K562 (cell line): ENCODE measurements around the gene CCDC106. TPM values are rescaled to one million over a fixed set of nuclear protein-coding genes. Genes with fewer than 3 reads are reported as not detected.

Source experiments
- ATF1 ChIP-seq, 2 experiments: fragments of 450-650 bp in 1 of 2; IDR thresholded peaks; 2 replicates each; pipeline ENCODE4 v1.6.1; 2016; ENCODE audit warnings: missing compliant biosample characterization in 1 of 2, missing genetic modification characterization in 1 of 2
- CBFB ChIP-seq: sonication (generic); formaldehyde crosslinking; IDR thresholded peaks from 2 replicates; pipeline ENCODE4 v1.4.0; 2020; ENCODE audit warnings: mild to moderate bottlenecking, missing genetic modification reagents
- CCAR2 ChIP-seq: fragments of 200-400 bp; formaldehyde crosslinking; IDR thresholded peaks from 2 replicates; pipeline ENCODE4 v1.6.1; 2017; ENCODE audit warnings: mild to moderate bottlenecking, low read depth, low read length
- CHD1 ChIP-seq: fragments of 200-600 bp; sonication (generic); IDR thresholded peaks from one replicate; pipeline ENCODE4 v1.6.1; 2012; ENCODE audit warnings: mild to moderate bottlenecking, moderate library complexity, low read length, inconsistent platforms
- CREBBP ChIP-seq: IDR thresholded peaks from one replicate; pipeline ENCODE4 v1.6.1; 2012; ENCODE audit warnings: low read depth, mild to moderate bottlenecking, control low read depth, inconsistent platforms, low read length
- ELF4 ChIP-seq: fragments of 450-650 bp; formaldehyde crosslinking; IDR thresholded peaks from 2 replicates; pipeline ENCODE4 v1.4.0; 2022; ENCODE audit warnings: missing genetic modification characterization
- FIP1L1 ChIP-seq: fragments of 200-400 bp; formaldehyde crosslinking; IDR thresholded peaks from 2 replicates; pipeline ENCODE4 v1.6.1; 2018; ENCODE audit warnings: mild to moderate bottlenecking, low read depth, low read length; ENCODE audit not compliant: poor library complexity, severe bottlenecking
- FOXK1 ChIP-seq: sonication (generic); formaldehyde crosslinking; IDR thresholded peaks from 2 replicates; pipeline ENCODE4 v1.8.0; 2022; ENCODE audit warnings: missing genetic modification reagents, mild to moderate bottlenecking, borderline replicate concordance
- HDAC2 ChIP-seq: fragments of 450-650 bp; IDR thresholded peaks from 2 replicates; pipeline ENCODE4 v1.6.1; 2016; ENCODE audit warnings: mild to moderate bottlenecking
- MEIS2 ChIP-seq: fragments of 450-650 bp; IDR thresholded peaks from 2 replicates; pipeline ENCODE4 v1.6.1; 2014; ENCODE audit warnings: mild to moderate bottlenecking; ENCODE audit not compliant: partially characterized antibody
- NCOA6 ChIP-seq: fragments of 450-650 bp; IDR thresholded peaks from 2 replicates; pipeline ENCODE4 v1.6.1; 2017; ENCODE audit warnings: mild to moderate bottlenecking
- NR2C2 ChIP-seq, 2 experiments: fragments of 200-800 bp in 1 of 2; sonication (Bioruptor generic) in 1 of 2; sonication (generic) in 1 of 2; formaldehyde crosslinking in 1 of 2; IDR thresholded peaks; 2 replicates each; pipeline versions ENCODE4 v1.6.1 to v1.8.0; 2016 to 2022; ENCODE audit warnings: mild to moderate bottlenecking in 1 of 2, missing compliant biosample characterization in 1 of 2, missing genetic modification characterization in 1 of 2, missing genetic modification reagents in 1 of 2
- OTX1 ChIP-seq: fragments of 450-650 bp; formaldehyde crosslinking; IDR thresholded peaks from 2 replicates; pipeline ENCODE4 v1.4.0; 2022; ENCODE audit warnings: mild to moderate bottlenecking
- PRPF4 ChIP-seq: fragments of 200-400 bp; formaldehyde crosslinking; IDR thresholded peaks from one replicate; pipeline ENCODE4 v1.6.1; 2017; ENCODE audit warnings: low read length, low read depth, mild to moderate bottlenecking; ENCODE audit not compliant: insufficient read depth, poor library complexity, severe bottlenecking
- RNF2 ChIP-seq: sonication (generic); IDR thresholded peaks from 2 replicates; pipeline ENCODE4 v1.6.1; 2016
- SAFB2 ChIP-seq: fragments of 200-400 bp; formaldehyde crosslinking; IDR thresholded peaks from 2 replicates; pipeline ENCODE4 v1.6.1; 2018; ENCODE audit warnings: borderline replicate concordance, low read length, low read depth, moderate library complexity; ENCODE audit not compliant: severe bottlenecking
- SREBF2 ChIP-seq: sonication (generic); formaldehyde crosslinking; IDR thresholded peaks from 2 replicates; pipeline ENCODE4 v1.4.0; 2020; ENCODE audit warnings: mild to moderate bottlenecking, missing genetic modification reagents
- TSC22D4 ChIP-seq: fragments of 450-650 bp; IDR thresholded peaks from 2 replicates; pipeline ENCODE4 v1.6.1; 2016; ENCODE audit warnings: missing genetic modification characterization, missing biosample characterization, control low read depth
- ZC3H4 ChIP-seq: sonication (generic); formaldehyde crosslinking; IDR thresholded peaks from 2 replicates; pipeline ENCODE4 v1.9.0; 2021; ENCODE audit warnings: missing genetic modification reagents, borderline replicate concordance
- ZEB2 ChIP-seq: fragments of 450-650 bp; IDR thresholded peaks from 2 replicates; pipeline ENCODE4 v1.6.1; 2016
- ZFP91 ChIP-seq: sonication (generic); formaldehyde crosslinking; IDR thresholded peaks from 2 replicates; pipeline ENCODE4 v1.8.0; 2022; ENCODE audit warnings: mild to moderate bottlenecking, missing genetic modification reagents
- ZNF395 ChIP-seq: fragments of 200-800 bp; sonication (Bioruptor generic); IDR thresholded peaks from 2 replicates; pipeline ENCODE4 v1.6.1; 2017; ENCODE audit warnings: missing genetic modification characterization, missing compliant biosample characterization
- ZNF589 ChIP-seq: fragments of 200-800 bp; sonication (Bioruptor generic); IDR thresholded peaks from 2 replicates; pipeline ENCODE4 v1.6.1; 2016; ENCODE audit warnings: low read depth, missing genetic modification characterization, missing compliant biosample characterization
- ZNF717 ChIP-seq: fragments of 250-450 bp; sonication (Bioruptor Pico); IDR thresholded peaks from 2 replicates; pipeline ENCODE4 v1.5.0; 2021
- ZNF79 ChIP-seq: fragments of 250-450 bp; sonication (Bioruptor Pico); IDR thresholded peaks from 2 replicates; pipeline ENCODE4 v1.4.0; 2020; ENCODE audit warnings: low read depth, mild to moderate bottlenecking, moderate library complexity
- polyA plus RNA-seq, 8 experiments: library from polyadenylated mRNA; depleted of rRNA in 4 of 8; stranded (reverse) in 5 of 8; unstranded in 3 of 8; fragments of >200 nt; fragmentation: Nextera tagmentation in 2 of 8; fragmentation: Illumina TruSeq in 1 of 8; extraction: Ambion mirVana in 2 of 8; extraction: Trizol in 1 of 8; gene quantifications; 2 replicates each; pipeline versions ENCODE4 v1.2.1 to v1.2.3, GENCODE V29; 2011 to 2014; ENCODE audit warnings: inconsistent platforms in 1 of 8, missing spikeins in 1 of 8
- total RNA-seq, 7 experiments: library from RNA; depleted of rRNA in 6 of 7; stranded (reverse); fragments of >200 nt in 6 of 7; fragmentation: Illumina TruSeq in 2 of 7; extraction: Trizol in 2 of 7; gene quantifications; 2 replicates each; pipeline versions ENCODE4 v1.2.1 to v1.2.3, GENCODE V29; 2011 to 2021; ENCODE audit warnings: low replicate concordance in 1 of 7

CCDC106 gene
- total and polyA plus RNA-seq, 9 of the 15 experiments (the other 6 are each of a cell fraction or from before 2014, with no cell fraction given) = 0.10 to 27.5 (median 15.0) TPM; not detected in 1

GRCh38 chr19:55647732-55648584 is at the start of gene CCDC106 (continued):
- peak; percentile 59; the same call in 1 of the 2 replicates for TF ChIP-seq HDAC2
- no peak for TF ChIP-seq ZFP91 (CRISPR knock-in tag)
- TF ChIP-seq ATF1 (CRISPR knock-in tag; IDR thresholded peaks at IDR 0.05) = no peak
- TF ChIP-seq ATF1 (tag; IDR thresholded peaks at IDR 0.05) = peak; percentile 59
- TF ChIP-seq MEIS2 = no peak
- no peak; the same call in 1 of the 2 replicates for TF ChIP-seq RNF2
- TF ChIP-seq ZC3H4 = no peak
- no peak for TF ChIP-seq SREBF2
- no peak for TF ChIP-seq CHD1
- TF ChIP-seq NCOA6 = no peak
- no peak for TF ChIP-seq ELF4 (CRISPR knock-in tag)
- 0 out of 2 replicates have a peak, but pooled peaks have one; percentile 13 for TF ChIP-seq ZNF589 (CRISPR knock-in tag)
- TF ChIP-seq ZNF717 (CRISPR knock-in tag) = no peak
- peak; percentile 44; the same call in 1 of the 2 replicates for TF ChIP-seq NR2C2 (CRISPR knock-in tag; IDR thresholded peaks at IDR 0.05)
- TF ChIP-seq NR2C2 (tag; IDR thresholded peaks at IDR 0.05) = peak; percentile 91
- TF ChIP-seq FIP1L1 = peak; percentile 91
- no peak for TF ChIP-seq PRPF4
- 0 out of 2 replicates have a peak, but pooled peaks have one; percentile 40 for TF ChIP-seq OTX1
- no peak for TF ChIP-seq FOXK1
- no peak for TF ChIP-seq SAFB2
- TF ChIP-seq ZEB2 = no peak
- no peak for TF ChIP-seq CCAR2
- no peak for TF ChIP-seq CREBBP
- no peak for TF ChIP-seq CBFB (CRISPR knock-in tag)
- TF ChIP-seq ZNF79 (CRISPR knock-in tag) = no peak
- no peak for TF ChIP-seq TSC22D4 (tag)
- no peak for TF ChIP-seq ZNF395
